SKM-1 treated with dmso at 0.1 percent for 144 hours (cell line): Measurements from ENCODE around the gene KIF23.
A peak's percentile ranks its signal among the peaks of the same experiment; 100 is the strongest.
"Not testable (repeated sequence)": the region's sequence is repeated elsewhere in the genome, so short reads cannot be mapped to it uniquely, and the experiment has no call there.

Experiments
- DNase-seq: peaks from one replicate; lab custom pipeline; 2025; ENCODE audit not compliant: unreplicated experiment; lab: John Stamatoyannopoulos, UW

Gene KIF23

DNA sequence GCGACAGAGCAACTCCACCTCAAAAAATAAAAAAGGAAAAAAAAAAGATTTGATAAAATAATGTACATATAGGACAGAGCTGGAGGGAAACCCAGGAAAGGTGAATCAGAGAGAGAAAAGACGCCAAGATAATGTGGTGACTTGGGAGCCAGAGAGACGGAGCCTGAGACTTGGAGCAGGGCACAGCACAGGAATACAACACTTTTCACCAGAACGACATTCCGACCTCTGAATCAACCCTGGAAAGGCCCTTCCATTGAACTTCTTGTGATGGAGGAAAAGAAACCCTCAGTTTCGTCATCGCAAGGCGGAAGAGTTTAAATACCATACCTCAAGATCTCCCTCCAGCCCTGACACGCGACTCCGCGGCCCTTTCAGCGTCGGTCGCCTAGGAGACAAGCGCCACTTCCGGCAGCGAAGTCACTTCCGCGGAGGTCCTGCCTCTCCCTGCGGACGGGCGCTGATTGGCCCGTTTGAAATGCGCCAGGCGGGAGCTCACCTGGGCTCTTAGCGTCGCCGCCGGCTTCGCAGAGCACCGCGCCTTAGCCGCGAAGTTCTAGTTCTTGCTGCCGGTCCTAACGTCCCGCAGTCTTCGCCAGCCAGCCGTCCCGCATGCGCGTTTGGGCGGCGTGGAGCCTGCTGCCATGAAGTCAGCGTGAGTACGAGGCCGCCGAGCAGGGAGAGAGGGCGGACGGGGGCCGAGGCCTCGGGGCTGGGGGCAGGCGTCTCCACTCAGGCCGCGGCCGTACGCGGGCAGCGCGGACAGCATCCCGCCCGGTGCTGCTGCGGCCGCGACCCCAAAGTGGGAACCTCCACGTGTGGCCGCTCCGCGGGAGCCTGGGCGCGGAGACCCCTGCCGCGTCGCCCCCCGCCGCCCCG is at the start of gene KIF23:
TSS of gene KIF23 (plus strand) at position 528 of the 879 bp plus-strand sequence. CDS start at position 645, 117 bp downstream.
- DNase-seq: peak; percentile 95

DNA sequence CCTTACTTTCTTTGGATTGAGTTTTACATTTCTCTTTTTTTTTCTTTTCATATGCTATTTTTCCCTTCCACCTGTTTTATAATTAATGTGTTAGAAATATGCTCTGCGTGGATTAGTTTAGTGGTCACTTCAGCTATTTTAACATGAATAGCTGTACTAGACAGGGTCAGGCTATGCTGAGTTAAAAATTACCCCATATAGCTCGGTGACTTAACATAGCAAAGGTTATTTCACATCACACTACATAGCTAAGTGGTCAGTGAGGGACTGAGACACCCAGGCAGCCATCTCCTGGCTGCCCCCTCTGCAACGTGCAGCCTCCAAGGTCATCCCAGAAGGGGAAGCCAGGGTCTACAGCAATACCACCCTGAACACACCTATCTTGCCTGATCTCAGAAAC is 46.9 kb upstream of the KIF23 start:
- DNase-seq: no peak

DNA sequence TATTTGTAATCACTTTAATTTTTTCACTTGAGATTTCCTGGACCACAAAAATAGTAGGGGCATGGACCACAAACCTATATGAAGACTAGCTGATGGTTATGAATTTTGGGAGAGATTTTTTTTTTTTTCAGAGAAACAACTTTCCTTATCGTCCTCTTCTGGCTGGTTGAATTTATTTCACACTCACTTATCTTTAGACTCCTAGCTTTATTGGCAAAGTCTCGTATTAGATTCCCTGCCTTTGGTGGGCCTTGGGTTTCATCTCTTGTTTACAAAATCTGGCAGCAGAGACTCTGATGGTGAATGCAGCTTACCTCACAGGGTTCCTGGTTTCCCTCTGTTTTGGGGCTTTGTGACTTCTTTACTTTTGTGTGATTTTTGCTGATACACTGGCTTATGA is 44.5 kb upstream of the KIF23 start:
- no peak for DNase-seq

DNA sequence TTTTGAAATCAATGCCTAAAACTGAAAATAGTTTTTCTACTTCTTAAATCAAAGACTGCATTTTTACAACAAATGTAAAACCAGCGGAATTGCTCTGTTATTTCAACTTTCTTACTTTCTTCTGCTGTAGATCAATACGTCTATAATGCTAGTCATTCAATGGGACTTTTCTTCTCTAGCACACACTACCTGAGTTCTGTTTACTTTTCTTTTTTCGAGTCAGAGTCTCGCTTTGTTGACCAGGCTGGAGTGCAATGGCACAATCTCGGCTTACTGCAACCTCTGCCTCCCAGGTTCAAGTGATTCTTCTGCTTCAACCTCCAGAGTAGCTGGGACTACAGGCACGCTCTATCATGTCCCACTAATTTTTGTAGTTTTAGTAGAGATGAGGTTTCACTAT is 40.7 kb upstream of the KIF23 start:
- no peak for DNase-seq

DNA sequence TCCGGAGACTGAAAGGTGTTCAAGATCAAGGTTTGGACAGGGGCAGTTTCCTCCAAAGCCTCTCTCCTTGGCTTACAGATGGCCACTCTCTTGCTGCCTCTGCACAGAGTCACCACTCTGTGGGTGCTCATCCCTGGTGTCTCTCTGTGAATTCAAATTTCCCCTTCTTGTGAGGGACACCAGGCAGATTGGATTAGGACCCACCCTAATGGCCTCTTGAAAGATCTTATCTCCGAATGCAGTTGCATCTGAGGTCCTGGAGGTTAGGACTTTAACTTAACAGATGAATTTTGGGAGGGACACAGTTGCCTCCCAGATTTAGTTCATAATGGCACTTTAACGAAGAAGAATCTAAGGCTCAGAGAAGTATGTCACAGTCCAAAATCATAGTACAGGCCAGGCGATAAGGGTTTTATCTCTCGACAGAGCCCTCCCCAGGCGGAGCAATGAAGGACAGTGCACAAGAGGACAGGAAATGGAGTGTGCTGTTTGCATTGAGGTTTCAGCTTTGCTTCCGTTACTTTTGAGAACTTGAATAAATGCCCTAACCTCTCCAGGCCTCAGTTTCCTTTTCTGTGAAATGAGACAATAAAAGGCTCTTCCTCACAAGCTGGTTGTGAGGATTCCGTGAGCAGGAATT is 38.9 kb upstream of the KIF23 start:
- no peak for DNase-seq

DNA sequence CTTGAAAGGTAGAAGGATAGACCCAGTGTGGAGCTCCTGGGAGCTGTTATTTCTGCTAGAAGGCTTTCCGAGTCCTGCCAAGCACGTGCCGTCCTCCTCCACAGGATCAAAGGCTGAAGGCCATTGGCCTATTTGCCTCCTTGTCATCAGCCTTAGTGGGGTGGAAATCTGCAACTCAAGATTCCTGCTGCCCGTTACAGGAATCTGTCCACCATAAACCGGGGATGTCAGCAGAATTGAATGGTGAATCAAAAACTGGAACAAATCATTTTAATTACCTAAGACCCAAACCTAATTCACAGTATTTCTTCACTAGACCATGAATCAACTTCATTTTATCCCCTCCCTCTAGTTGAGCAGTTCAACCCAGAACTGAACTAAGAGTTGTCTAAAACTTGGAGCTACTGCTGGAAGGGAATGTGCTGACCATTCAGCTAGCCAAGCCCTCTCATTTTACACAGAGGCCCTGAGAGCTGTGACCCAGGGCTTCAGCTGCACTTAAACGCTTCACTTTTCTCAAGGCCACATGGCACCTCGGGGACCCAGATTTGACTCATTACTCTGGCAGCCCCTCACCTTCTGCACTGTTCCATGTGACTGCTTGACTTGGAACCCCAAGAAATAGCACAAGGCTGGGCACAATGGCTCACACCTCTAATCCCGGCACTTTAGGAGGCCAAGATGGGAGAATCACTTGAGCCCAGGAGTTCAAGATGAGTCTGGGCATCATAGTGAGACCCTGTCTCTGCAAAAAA is 36.8 kb upstream of the KIF23 start:
- no peak for DNase-seq

DNA sequence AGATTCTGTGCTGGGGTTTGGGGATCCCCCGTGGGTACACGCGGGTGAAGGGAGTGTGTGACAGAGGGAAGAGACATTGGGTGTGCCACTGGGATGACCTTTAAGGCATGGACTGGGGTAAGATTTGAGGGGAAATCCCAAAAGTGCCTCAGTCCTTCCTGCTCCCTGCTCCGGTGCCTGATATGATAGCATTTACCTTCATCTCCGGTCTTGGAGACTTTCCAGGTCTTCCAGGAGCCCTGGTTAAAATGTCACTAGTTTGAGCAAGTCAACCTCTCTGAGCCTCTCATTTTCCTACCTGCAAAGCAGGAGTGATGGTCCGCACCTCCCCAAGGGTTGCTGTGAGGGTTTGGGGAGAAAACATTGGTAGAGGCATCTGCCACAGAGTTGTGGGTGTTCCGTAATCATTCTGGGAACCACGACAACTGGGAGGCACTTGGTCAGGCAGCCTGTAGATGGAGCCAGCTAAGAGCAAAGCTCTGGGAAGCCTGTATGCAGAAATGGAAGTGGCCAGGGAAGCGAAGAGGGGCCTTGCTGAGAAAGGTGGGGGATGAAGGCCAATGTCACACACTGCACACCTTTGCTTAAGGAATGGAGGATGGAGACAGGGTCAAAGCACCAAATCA is 33.9 kb upstream of the KIF23 start:
- DNase-seq: peak; percentile 5

DNA sequence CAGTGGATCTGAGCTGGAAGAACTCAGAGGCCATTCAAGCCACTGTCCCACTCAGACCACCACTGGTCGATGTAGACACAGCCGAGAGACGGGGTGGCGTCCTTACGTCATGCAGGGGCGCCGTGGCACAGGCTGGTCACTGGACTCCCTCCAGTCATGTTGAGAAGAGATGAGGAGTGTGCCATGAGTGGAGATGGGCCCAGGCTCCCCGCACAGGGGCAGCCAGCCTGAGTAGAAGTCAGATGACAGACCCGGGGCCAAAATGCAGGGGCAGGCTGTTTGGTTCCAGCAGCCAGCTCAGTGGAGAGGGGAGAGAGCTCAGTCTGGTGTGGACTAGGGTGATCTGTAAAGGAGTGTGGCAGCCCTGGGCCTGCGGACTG is 33.4 kb upstream of the KIF23 start:
- no peak for DNase-seq

DNA sequence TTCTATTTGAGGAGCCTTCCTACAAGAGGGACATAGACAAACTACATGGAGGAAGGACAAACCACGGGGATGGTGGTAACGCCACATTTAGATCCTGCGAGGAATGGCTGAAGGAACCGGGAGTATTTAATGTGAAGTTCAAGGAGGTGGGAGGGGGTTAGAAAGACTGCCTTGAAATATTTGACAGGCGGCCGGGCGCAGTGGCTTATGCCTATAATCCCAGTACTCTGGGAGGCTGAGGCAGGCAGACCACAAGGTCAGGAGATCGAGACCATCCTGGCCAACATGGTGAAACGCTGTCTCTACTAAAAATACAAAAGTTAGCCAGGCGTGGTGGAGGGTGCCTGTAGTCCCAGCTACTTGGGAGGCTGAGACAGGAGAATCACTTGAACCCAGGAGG is 32.0 kb upstream of the KIF23 start:
- DNase-seq: not testable (repeated sequence)

DNA sequence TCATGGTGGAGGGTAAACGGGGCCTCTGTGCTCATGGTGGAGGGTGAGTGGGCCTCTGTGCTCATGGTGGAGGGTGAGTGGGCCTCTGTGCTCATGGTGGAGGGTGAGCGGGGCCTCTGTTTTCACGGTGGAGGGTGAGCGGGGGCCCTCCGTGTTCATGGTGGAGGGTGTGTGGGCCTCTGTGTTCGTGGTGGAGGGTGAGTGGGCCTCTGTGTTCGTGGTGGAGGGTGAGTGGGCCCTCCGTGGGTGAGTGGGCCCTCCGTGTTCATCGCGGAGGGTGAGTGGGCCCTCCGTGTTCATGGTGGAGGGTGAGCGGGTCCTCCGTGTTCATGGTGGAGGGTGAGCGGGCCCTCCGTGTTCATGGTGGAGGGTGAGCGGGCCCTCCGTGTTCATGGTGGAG is 30.1 kb upstream of the KIF23 start:
- not testable (repeated sequence) for DNase-seq

DNA sequence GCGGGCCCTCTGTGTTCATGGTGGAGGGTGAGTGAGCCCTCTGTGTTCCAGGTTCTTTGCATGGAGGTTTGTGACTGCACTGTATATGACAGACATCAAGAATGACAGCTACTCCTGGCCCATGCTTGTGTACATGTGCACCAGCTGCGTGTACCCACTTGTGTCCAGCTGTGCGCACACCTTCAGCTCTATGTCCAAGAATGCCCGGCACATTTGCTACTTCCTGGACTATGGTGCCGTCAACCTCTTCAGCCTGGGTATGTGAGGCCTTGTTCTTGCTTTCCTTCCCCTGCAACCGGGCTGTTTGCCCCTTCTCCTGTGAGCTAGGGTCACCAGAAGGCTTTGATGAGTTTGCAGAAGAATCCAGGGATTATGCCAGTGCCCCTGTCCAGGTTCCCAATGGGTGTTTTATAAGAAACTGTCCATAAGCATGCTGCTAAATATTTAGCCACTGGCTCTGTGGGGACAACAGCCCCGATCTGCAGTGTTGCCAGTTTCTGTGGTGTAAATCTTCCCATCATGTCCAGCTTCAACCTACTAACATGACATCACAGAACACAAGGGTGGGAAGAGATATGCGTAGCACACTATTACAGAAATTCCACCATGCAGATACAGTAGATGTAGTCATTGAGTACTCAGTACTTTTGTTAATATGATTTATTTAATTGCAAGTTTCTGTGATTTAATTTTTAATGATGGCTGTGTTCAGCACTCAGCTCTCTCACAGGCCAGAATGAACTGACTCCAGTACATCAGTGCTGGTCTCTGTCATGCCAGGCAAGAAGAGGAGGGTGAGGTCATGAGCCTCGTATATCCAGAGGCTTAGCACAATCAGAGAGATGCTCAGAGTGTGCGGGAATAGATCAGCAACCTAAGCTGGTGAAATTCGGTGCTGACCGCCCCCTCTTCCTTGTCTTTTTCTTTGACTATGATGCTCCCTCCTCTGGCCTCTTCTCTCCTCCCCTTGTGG is 29.2 kb upstream of the KIF23 start:
- DNase-seq: no peak

DNA sequence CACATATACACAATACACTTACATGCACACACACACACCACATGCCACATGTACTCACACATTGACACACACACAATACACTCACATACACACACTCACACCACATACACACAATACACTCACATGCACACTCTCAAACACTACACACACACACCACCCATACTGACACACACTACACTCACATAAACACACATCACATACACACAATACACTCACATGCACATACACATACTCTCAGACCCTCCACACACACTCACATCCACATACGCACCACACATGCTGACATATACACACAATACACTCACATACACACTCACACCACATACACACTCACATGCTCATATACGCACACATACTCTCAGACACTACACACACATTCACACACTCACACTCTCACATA is 28.3 kb upstream of the KIF23 start:
- DNase-seq: no peak

DNA sequence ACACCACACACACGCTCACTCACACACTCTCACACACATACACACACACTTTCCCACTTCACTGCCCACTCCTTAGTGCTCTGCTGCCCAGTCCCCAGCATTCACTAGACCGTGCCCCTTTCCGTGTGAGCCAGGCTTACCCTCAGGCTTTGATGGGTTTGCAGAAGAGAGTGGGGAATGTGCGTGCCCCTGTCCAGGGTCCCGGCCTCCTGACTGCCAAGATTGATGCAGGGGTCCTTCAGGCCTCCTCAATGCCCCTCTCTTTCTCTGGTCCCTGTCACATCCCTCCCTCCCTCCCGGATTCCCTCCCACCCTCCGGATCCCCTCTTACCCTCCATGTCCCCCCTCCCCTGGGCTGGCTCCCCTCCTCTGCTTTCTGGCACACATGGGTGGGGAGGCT is 27.9 kb upstream of the KIF23 start:
- no peak for DNase-seq

DNA sequence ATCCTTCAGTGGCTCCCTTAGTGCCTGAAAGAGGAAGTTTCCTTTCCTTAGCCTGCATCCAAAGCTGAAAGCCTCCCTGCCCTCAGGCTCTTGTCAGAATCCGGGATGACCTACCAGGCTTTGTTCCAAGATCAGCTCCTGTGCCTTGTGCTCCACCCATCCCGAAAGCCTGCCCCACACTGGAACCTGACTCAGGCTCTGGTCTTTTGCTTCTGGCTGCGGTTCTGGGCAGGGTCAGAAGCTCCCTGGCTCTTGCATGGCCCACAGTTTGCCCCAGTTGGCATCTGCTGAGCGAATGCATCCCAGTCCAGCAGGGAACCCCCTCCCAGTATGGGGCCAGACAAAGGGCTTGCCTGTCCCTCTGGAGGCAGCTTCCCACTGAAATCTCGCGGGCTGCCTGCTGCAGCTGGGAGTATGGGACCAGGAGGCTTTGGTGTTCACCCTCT is 25.9 kb upstream of the KIF23 start:
- DNase-seq: no peak

DNA sequence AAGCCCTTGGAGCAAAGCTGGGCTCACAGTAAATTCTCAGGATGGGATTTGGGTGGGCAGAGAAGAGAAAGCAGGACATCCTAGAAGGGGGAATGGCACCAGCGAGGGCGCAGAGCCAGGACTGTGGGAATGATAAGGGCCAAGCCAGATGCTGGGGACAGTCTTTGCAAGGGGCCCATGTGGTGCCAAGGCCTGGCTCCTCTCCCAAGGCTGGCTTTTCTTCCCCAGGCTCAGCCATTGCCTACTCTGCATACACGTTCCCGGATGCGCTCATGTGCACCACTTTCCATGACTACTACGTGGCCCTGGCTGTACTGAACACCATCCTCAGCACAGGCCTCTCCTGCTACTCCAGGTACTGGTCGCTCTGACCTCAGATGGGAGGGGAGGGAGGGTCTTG is 24.7 kb upstream of the KIF23 start:
- DNase-seq: no peak

DNA sequence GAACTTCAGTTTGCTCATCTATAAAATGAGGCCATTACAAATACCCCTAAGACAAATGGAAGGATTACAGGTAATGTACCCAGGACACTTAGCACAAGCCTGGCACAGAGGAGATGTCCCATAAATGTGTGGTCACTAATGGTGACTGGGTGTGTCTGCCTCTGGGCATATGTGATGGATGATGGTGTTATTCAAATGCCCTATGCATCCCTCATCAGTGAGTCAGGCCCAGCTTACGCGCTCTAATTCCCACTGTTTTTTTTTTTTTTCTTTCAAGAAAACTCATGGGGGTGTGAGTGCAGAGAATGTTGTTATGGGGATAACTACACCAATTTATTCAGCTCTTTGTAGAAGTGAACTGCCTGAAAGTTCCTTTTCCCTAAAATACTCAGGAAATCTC is 23.6 kb upstream of the KIF23 start:
- DNase-seq: no peak

DNA sequence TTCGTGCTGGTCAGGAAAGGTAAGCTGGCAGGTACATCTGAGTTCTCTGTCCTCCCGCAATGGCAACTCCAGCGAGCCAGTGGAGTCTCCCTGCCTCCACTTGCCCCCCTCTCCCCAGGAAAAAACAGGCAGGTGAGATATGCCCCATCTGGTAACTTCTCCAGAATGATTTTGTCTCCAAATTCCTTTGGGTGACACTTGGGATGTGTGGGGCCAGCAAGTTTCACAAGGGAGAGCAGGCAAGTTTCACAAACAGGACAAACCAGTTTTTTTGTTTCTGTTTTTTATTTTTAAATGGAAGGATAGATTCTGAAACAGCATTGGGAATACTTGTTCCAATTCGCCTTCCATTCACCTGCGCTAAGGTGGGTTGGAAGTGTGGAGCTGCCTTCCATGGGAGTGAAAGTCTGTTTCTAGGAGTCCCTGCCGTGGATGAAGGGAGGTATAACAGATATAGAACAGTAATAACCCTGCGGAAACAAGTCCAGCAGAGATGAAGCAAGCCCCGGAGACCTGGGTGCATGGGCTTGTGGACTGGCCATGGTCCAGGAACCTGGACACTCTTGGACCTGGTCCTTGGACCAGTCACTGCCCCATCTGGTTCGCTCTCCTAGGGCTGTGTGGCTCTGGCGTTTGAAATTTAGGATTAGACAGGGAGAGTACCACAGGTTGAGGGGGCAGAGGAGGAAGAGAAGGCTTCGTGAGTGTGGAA is 22.9 kb upstream of the KIF23 start:
- DNase-seq: no peak

DNA sequence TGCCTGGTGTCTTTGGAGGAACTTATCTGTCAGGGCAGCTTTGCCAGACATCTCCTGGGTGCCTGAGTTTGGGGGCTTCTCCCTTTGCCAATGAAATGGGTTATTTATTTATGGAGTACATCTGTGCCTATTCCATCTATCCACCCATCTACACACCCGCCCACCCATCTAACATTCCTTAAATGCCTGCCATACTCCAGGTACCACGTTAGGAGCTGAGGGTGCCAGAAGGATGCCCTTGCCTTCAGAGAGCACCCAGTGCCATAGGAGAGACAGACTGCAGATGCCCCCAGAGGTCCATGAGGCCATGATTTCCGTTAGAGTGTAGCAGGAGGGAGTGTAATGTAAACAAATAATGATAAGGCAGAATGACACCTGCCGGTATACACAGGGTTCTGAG is 21.8 kb upstream of the KIF23 start:
- no peak for DNase-seq

DNA sequence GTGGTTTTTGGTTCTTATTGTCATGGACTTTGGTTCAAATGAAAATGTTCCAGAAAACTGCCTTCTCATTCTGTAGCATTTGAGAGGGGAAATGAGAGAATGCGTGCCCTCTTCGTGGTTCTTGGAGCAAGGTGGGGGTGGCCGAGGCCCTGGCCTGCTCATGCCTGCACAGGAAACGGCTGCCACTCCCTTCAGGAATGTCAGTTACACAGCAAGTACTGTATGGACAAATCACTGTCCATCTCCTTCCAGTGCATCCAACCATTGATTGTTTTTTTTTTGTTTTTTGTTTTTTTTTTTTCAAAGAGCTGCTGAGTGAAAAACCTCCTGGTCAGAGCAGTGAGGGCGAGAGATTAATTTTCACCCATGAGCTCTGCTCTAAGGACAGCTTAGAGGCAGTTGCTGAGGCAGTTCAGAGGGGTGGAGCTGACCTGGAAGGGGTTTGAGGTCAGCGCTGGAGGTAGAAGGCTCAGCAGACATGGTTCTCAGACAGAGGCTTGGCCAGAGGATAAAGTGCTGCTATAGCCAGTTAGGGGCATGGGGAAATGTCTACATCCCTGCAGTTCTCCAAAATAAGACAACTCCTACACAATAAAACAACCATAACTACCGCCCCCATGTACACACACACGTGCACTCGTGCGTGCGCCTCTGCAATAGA is 20.2 kb upstream of the KIF23 start:
- DNase-seq: no peak
